ENCODE data around the gene GLIPR1. TPM values are rescaled to one million over a fixed set of nuclear protein-coding genes. Genes with fewer than 3 reads are reported as not detected.
A peak's percentile ranks its signal among the peaks of the same experiment; 100 is the strongest.
"Not testable (repeated sequence)": the region's sequence is repeated elsewhere in the genome, so short reads cannot be mapped to it uniquely, and the experiment has no call there.

The GLIPR1 gene
- total RNA-seq, 4 donors from 2014 or later: 20.3 to 32.6 (median 29.1) TPM

- H3K4me1 ChIP-seq: peaks cover 9 to 27% (median 14%) of the 10 kb centered on the region in 3 donors
- ATAC-seq: peak; percentile 98
- TF ChIP-seq CTCF (IDR thresholded peaks at IDR 0.05): peak in 2 of 4 experiments; percentile 14 to 42
- peak; percentile 22 to 45 for TF ChIP-seq POLR2A (IDR thresholded peaks at IDR 0.05)
- no peak for TF ChIP-seq EP300 (IDR thresholded peaks at IDR 0.05)
- peak; percentile 81 for TF ChIP-seq POLR2AphosphoS5 (IDR thresholded peaks at IDR 0.05)
These were observed 30.8 kb downstream of the GLIPR1 start, which contains the start of gene KRR1 for GRCh38 chr12:75511116-75512048. TSS of gene KRR1 (minus strand) at chr12:75511609. CDS start at chr12:75511597, 12 bp downstream.

GRCh38 chr12:75521224-75521623 lies 40.7 kb downstream of the GLIPR1 start:
- not testable (repeated sequence) for H3K36me3 ChIP-seq, ATAC-seq, H3K4me1 ChIP-seq, H3K27ac ChIP-seq, H3K27me3 ChIP-seq, H3K9me3 ChIP-seq, H3K4me3 ChIP-seq

More at GRCh38 chr12:75511116-75512048, 30.8 kb downstream of the GLIPR1 start, which contains the start of gene KRR1:
- no peaks in the 10 kb centered on the region for H3K9me3 ChIP-seq
- H3K4me3 ChIP-seq: peak within 1 kb of the TSS; percentile 66 to 100
- peak within 1 kb of the TSS; percentile 75 to 86 (median 78) for H3K27ac ChIP-seq
- 2 to 3% methylated on average over 31 to 40 of the region's 47 CpGs for WGBS, 2 donors (ENCODE audit: low coverage in 1 of 2)
- peaks cover 0 to 8% of the 10 kb centered on the region in 2 donors for H3K36me3 ChIP-seq
- no peaks in the 10 kb centered on the region for H3K27me3 ChIP-seq

GRCh38 chr12:75522124-75522523 lies 41.6 kb downstream of the GLIPR1 start:
- not testable (repeated sequence) for H3K4me1 ChIP-seq, H3K27me3 ChIP-seq, H3K9me3 ChIP-seq, H3K4me3 ChIP-seq, H3K36me3 ChIP-seq, H3K27ac ChIP-seq, ATAC-seq
- WGBS, 2 donors (ENCODE audit: low coverage in 1 of 2): 91 to 95% methylated on average over 3 to 5 of the region's 5 CpGs

GRCh38 chr12:75525263-75525662 lies 44.7 kb downstream of the GLIPR1 start:
- Histone ChIP-seq H3K27me3 (no peaks in the 10 kb centered on the region), H3K9me3 (no peaks in the 10 kb centered on the region), H3K36me3 (no peaks in the 10 kb centered on the region), H3K4me1 (no peaks in the 10 kb centered on the region), H3K27ac (no peak overlapping the region), H3K4me3 (no peak overlapping the region)
- WGBS, 2 donors (ENCODE audit: low coverage in 1 of 2): 26 to 33% methylated on average over 1 of the region's 1 CpG
- TF ChIP-seq POLR2A (IDR thresholded peaks at IDR 0.05): no peak
- peak in 1 of 4 experiments; percentile 13 for TF ChIP-seq CTCF (IDR thresholded peaks at IDR 0.05)
- no peak for ATAC-seq

GRCh38 chr12:75526655-75527511 lies 46.3 kb downstream of the GLIPR1 start:
- H3K27ac ChIP-seq: no peak overlapping the region
- ATAC-seq: no peak
- no peaks in the 10 kb centered on the region for H3K36me3 ChIP-seq
- WGBS, 2 donors (ENCODE audit: low coverage in 1 of 2): 0 to 22% methylated on average over 2 to 3 of the region's 4 CpGs
- no peaks in the 10 kb centered on the region for H3K9me3 ChIP-seq
- no peaks in the 10 kb centered on the region for H3K4me1 ChIP-seq
- no peaks in the 10 kb centered on the region for H3K27me3 ChIP-seq
- TF ChIP-seq EP300 (IDR thresholded peaks at IDR 0.05) (no peak), CTCF (IDR thresholded peaks at IDR 0.05) (peak; percentile 53 to 75 (median 70)), POLR2AphosphoS5 (IDR thresholded peaks at IDR 0.05) (no peak)
- H3K4me3 ChIP-seq: no peak overlapping the region
